HG03432 (cell line): ENCODE results near the gene MAN1A2.
"Not testable (repeated sequence)": the region's sequence is repeated elsewhere in the genome, so short reads cannot be mapped to it uniquely, and the experiment has no call there.

Source experiments
- ATAC-seq: cut with Tn5 transposase; IDR thresholded peaks from one replicate; pipeline ENCODE4 v1.9.1; 2021; ENCODE audit warnings: mild to moderate bottlenecking, moderate library complexity; ENCODE audit not compliant: unreplicated experiment

The MAN1A2 gene

GRCh38 chr1:117367046-117368025, at the start of gene MAN1A2:
Gene MAN1A2, plus strand, starts transcription at chr1:117367449. Its CDS starts 735 bp downstream, at chr1:117368184.
- ATAC-seq: peak; percentile 77

GRCh38 chr1:117318011-117318410, 49.2 kb upstream of the MAN1A2 start:
- ATAC-seq: no peak

DNA sequence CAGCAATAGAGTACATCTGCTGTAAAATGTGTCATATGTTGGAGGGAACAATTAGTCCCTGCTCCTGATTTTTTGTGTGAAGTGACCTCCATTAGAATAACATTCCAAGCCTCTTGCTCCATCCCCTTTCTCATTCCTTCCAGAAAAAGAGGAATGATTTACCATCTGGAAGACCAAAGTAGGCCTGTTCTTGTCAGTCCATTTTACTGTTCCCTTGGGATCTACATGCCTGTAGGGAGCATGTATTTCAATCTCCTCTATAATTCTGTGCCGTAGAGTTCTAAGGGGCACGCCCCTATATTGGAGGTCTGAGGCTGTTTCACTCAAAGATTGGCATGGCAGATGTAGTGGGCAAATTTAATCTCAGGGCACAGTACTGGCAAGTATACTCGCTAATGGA, 48.8 kb upstream of the MAN1A2 start:
- ATAC-seq: no peak

- no peak for ATAC-seq
Observed at GRCh38 chr1:117320515-117320914, 46.7 kb upstream of the MAN1A2 start.

GRCh38 chr1:117321680-117322609, 45.3 kb upstream of the MAN1A2 start:
- ATAC-seq: no peak

DNA sequence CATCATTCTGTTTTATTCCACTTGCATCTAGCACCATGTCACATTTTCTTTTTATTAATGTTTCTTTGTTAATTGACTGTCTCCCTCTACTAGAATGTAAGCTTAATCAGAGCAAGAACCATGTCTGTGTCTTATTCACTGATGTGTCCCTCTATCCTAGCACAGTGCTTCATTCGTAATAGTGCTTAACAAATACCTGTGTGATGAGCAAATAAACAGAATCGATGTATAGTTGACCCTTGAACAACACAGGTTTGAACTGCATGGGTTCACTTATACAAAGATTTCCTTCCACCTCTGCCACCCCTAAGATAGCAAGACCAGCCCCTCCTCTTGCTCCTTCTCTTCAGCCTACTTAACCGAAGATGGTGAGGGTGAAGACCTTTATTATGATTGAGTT, 42.9 kb upstream of the MAN1A2 start:
- no peak for ATAC-seq

- ATAC-seq: not testable (repeated sequence)
Observed at GRCh38 chr1:117326035-117326434, 41.2 kb upstream of the MAN1A2 start.

DNA sequence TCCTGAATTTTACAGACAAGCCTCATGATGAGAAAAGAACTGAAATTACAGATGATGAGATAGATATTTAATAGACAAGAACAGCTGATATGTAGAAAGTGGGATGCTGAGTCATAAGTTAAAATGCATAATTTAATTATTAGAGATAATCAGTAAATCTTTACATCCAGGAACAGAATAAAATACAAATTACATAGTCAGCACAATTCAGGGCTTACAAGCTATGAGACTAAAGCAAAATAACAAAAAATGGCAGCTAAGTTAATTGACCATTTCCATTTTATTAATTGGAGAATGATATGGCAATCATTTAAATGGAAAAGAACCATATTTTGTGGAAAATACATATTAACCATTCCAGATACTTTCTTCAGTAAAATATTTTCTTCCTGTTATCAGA, 40.2 kb upstream of the MAN1A2 start:
- ATAC-seq: no peak

- no peak for ATAC-seq
Observed at GRCh38 chr1:117335376-117336086, 31.7 kb upstream of the MAN1A2 start.

- ATAC-seq: no peak
Observed at GRCh38 chr1:117336088-117336817, 31.0 kb upstream of the MAN1A2 start.

- ATAC-seq: no peak
Observed at GRCh38 chr1:117339866-117340700, 27.2 kb upstream of the MAN1A2 start.

GRCh38 chr1:117341123-117341522, 26.1 kb upstream of the MAN1A2 start:
- ATAC-seq: no peak

DNA sequence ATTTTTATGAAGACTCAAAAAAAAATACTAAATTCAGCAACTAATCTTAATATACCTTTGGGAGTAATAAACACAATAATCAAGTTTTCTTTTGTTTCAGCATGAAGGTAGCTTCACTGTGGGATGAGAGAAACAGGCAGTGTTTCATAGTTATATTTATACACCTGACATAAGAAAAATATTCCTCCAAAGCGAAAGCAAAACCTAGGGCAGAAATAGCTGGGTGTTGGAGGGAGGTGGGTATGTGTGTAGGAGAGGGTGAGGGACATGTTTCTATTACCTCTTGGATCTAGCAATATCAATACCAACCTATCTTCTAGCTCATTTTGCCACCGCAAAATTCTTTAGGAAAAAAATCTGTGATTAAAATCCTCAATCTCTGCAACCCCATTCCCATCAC, 24.9 kb upstream of the MAN1A2 start:
- no peak for ATAC-seq

DNA sequence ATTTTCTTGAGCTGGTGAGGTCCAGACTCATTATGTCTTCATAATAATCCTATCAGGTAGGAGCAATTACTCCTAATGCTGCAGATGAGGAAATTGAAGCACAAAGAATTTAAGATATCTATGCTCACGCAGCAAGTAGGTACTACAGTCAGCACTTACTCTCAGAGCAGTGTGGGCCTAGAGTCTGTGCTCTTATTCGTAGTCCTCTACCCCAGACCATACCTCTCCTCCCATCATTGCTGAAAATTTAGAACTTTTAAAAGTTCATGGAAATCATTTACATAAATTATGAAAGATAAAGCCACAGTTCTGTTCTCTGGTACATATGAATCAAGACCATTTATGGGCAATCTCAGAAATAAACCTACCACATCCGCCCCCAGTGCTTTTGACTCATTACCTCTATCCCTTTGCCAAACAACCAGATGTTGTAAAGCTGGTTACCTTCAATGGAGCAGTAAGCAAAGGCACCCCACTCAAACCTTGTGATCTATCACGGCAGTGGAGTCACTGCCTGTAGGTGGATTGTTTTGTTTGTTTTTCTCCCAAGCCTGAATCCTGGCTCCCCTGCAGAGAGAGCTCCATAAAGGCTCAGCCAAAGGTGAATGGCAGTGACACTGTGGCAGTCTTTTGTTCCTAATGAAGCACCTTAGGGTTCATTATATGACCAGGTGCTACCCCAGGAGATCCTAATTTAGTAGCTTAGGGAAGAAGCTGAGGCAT, 20.9 kb upstream of the MAN1A2 start:
- ATAC-seq: no peak

GRCh38 chr1:117347907-117348306, 19.3 kb upstream of the MAN1A2 start:
- no peak for ATAC-seq

GRCh38 chr1:117352695-117353094, 14.6 kb upstream of the MAN1A2 start:
- ATAC-seq: not testable (repeated sequence)

- ATAC-seq: not testable (repeated sequence)
Observed at GRCh38 chr1:117357833-117358603, 9.2 kb upstream of the MAN1A2 start.

DNA sequence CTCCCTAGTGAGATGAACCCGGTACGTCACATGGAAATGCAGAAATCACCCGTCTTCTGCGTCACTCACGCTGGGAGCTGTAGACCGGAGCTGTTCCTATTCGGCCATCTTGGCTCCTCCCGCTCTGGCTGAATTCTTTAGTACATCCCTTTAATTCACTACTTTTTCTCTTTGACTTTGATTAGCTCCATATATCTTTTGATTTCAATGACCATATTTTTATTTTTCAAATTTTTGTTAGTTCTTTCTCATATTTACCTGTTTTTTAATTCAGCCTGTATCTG, 8.7 kb upstream of the MAN1A2 start:
- not testable (repeated sequence) for ATAC-seq
